Measurements from ENCODE around the gene HOXA13.

HOXA13 gene

GRCh38 chr7:27199849-27200760 is at the start of gene HOXA13:
HOXA13 (minus strand) TSS chr7:27200091; CDS start chr7:27200077, 14 bp downstream.
- no peak for DNase-seq

GRCh38 chr7:27248911-27249723 is 49.2 kb upstream of the HOXA13 start:
- no peak for DNase-seq

GRCh38 chr7:27248427-27248806 is 48.5 kb upstream of the HOXA13 start:
- no peak for DNase-seq

- no peak for DNase-seq
Observed at GRCh38 chr7:27247452-27248426, 47.8 kb upstream of the HOXA13 start.

GRCh38 chr7:27247000-27247399 is 47.1 kb upstream of the HOXA13 start:
- no peak for DNase-seq

- DNase-seq: no peak
Observed at GRCh38 chr7:27245798-27246691, 46.2 kb upstream of the HOXA13 start.

GRCh38 chr7:27245124-27245797 is 45.4 kb upstream of the HOXA13 start:
- no peak for DNase-seq

- no peak for DNase-seq
Observed at GRCh38 chr7:27244488-27245123, 44.7 kb upstream of the HOXA13 start.

- no peak for DNase-seq
Observed at GRCh38 chr7:27243340-27244163, 43.7 kb upstream of the HOXA13 start.

GRCh38 chr7:27242555-27243339 is 42.9 kb upstream of the HOXA13 start, which contains the start of gene EVX1:
EVX1 (plus strand) TSS chr7:27242802; CDS start chr7:27243031, 229 bp downstream.
- no peak for DNase-seq

GRCh38 chr7:27242154-27242553 is 42.3 kb upstream of the HOXA13 start:
- DNase-seq: no peak

- no peak for DNase-seq
Observed at GRCh38 chr7:27241189-27242056, 41.5 kb upstream of the HOXA13 start.

- no peak for DNase-seq
Observed at GRCh38 chr7:27240015-27240731, 40.3 kb upstream of the HOXA13 start.

- DNase-seq: no peak
Observed at GRCh38 chr7:27239387-27240014, 39.6 kb upstream of the HOXA13 start.

GRCh38 chr7:27238979-27239386 is 39.1 kb upstream of the HOXA13 start:
- DNase-seq: no peak

- DNase-seq: no peak
Observed at GRCh38 chr7:27237735-27238334, 37.9 kb upstream of the HOXA13 start.
